HCT116 (cell line): Measurements from ENCODE around the gene RCOR2.

Source experiments
- ATF3 ChIP-seq: IDR thresholded peaks from 2 replicates; pipeline ENCODE4 v1.6.1; 2012
- CEBPB ChIP-seq: IDR thresholded peaks from 2 replicates; pipeline ENCODE4 v1.6.1; 2012; ENCODE audit warnings: low read depth
- CTCF ChIP-seq, 3 experiments: fragments of 200-600 bp in 1 of 3; sonication (generic) in 1 of 3; IDR thresholded peaks in 2 of 3; conservative IDR thresholded peaks in 1 of 3; 2 replicates each; pipeline ENCODE4 v1.5.1; 2012 to 2017; ENCODE audit warnings: low read depth in 2 of 3, low read length in 2 of 3, antibody characterized with exemption in 1 of 3, borderline replicate concordance in 1 of 3, control low read depth in 1 of 3, mild to moderate bottlenecking in 1 of 3, mixed read lengths in 1 of 3, mixed run types in 1 of 3, moderate library complexity in 1 of 3; ENCODE audit not compliant: insufficient read depth in 1 of 3
- EGR1 ChIP-seq: IDR thresholded peaks from 2 replicates; pipeline ENCODE4 v1.6.1; 2012; ENCODE audit warnings: low read depth
- EZH2 ChIP-seq: fragments of 200-600 bp; sonication (generic); IDR thresholded peaks from 2 replicates; pipeline ENCODE4 v1.6.1; 2017; ENCODE audit warnings: antibody characterized with exemption, mixed run types
- EZH2phosphoT487 ChIP-seq: fragments of 200-600 bp; IDR thresholded peaks from 2 replicates; pipeline ENCODE4 v1.6.1; 2018; ENCODE audit warnings: antibody characterized with exemption, borderline replicate concordance
- POLR2A ChIP-seq: IDR thresholded peaks from 2 replicates; pipeline ENCODE4 v1.7.0; 2011; ENCODE audit warnings: borderline replicate concordance; ENCODE audit not compliant: insufficient read depth, insufficient read length; ENCODE audit errors: extremely low read depth
- POLR2AphosphoS5 ChIP-seq: IDR thresholded peaks from 2 replicates; pipeline ENCODE4 v1.6.1; 2011; ENCODE audit warnings: mild to moderate bottlenecking, low read depth, low read length, moderate library complexity
- SIN3A ChIP-seq: IDR thresholded peaks from 2 replicates; pipeline ENCODE4 v1.6.1; 2012; ENCODE audit warnings: low read depth
- ZNF274 ChIP-seq: fragments of 200-500 bp; sonication (Bioruptor generic); IDR thresholded peaks from 2 replicates; pipeline ENCODE4 v1.6.1; 2014; ENCODE audit warnings: mild to moderate bottlenecking, low read depth, low read length, inconsistent platforms

DNA sequence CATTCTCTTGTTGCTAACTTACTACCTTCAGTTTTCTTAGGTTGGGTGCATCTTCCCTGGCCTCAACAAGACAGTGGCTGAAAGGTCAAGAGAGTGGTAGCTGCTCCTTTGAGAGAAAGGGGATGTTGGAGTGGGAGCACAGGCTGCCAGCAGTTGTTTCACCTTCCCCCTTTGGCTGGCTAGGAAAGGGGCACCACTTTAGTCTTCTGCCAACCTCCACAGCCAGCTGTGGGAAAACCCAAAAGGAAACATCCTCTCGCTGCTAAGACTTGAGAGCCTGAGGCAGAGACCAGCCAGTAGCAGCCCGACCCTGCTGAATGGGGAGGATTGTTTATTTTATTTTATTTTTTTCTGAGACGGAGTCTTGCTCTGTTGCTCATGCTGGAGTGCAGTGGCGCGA is 43.7 kb downstream of the RCOR2 start:
- no peak for TF ChIP-seq POLR2A
- TF ChIP-seq ZNF274, result no peak
- TF ChIP-seq CTCF (IDR thresholded peaks at IDR 0.05 in 2 of 3, conservative IDR thresholded peaks at IDR 0.05 in 1 of 3; ENCODE audit: borderline replicate concordance in 1 of 3, insufficient read depth in 1 of 3, low read depth in 2 of 3, low read length in 2 of 3), result no peak
- no peak for TF ChIP-seq SIN3A
- no peak for TF ChIP-seq EZH2phosphoT487
- TF ChIP-seq EGR1, result no peak
- TF ChIP-seq EZH2, result no peak
- TF ChIP-seq POLR2AphosphoS5, result no peak
- TF ChIP-seq CEBPB, result no peak
- no peak for TF ChIP-seq ATF3
